Ishikawa (cell line): Measurements from ENCODE around the gene RAD51B.

ENCODE experiments used
- CEBPB ChIP-seq: IDR thresholded peaks from 2 replicates; pipeline ENCODE4 v1.6.1; 2012
- CREB1 ChIP-seq: IDR thresholded peaks from 2 replicates; pipeline ENCODE4 v1.6.1; 2012; ENCODE audit warnings: low read depth
- EGR1 ChIP-seq: IDR thresholded peaks from 2 replicates; pipeline ENCODE4 v1.6.1; 2012
- EP300 ChIP-seq: IDR thresholded peaks from 2 replicates; pipeline ENCODE4 v1.6.1; 2012; ENCODE audit warnings: borderline replicate concordance
- FOXM1 ChIP-seq: IDR thresholded peaks from 2 replicates; pipeline ENCODE4 v1.6.1; 2012; ENCODE audit warnings: low read depth, borderline replicate concordance
- NFIC ChIP-seq: IDR thresholded peaks from 2 replicates; pipeline ENCODE4 v1.6.1; 2012
- RAD21 ChIP-seq: IDR thresholded peaks from 2 replicates; pipeline ENCODE4 v1.6.1; 2012; ENCODE audit warnings: low read depth
- TAF1 ChIP-seq: IDR thresholded peaks from 2 replicates; pipeline ENCODE4 v1.6.1; 2012; ENCODE audit warnings: low read depth, mild to moderate bottlenecking
- TCF12 ChIP-seq: IDR thresholded peaks from 2 replicates; pipeline ENCODE4 v1.6.1; 2012; ENCODE audit warnings: low read depth
- TEAD4 ChIP-seq: IDR thresholded peaks from 2 replicates; pipeline ENCODE4 v1.6.1; 2012
- USF1 ChIP-seq: IDR thresholded peaks from 2 replicates; pipeline ENCODE4 v1.6.1; 2012
- YY1 ChIP-seq: IDR thresholded peaks from 2 replicates; pipeline ENCODE4 v1.6.1; 2012; ENCODE audit warnings: low read depth
- ZBTB7A ChIP-seq: IDR thresholded peaks from 2 replicates; pipeline ENCODE4 v1.6.1; 2012; ENCODE audit warnings: low read depth
- TF ChIP-seq, protein P1 (sequence below): IDR thresholded peaks from 2 replicates; pipeline ENCODE4 v1.6.1; 2012; ENCODE audit warnings: low read depth, mild to moderate bottlenecking
- TF ChIP-seq, protein P2 (sequence below): IDR thresholded peaks from 2 replicates; pipeline ENCODE4 v1.6.1; 2012

The RAD51B gene

GRCh38 chr14:68012871-68013270 is 193.3 kb downstream of the RAD51B start:
- TF ChIP-seq TCF12 (no peak), CEBPB (no peak), USF1 (no peak), TEAD4 (no peak), ZBTB7A (no peak), EGR1 (no peak), TAF1 (no peak), YY1 (no peak), FOXM1 (no peak)
- TF ChIP-seq, protein P1, sequence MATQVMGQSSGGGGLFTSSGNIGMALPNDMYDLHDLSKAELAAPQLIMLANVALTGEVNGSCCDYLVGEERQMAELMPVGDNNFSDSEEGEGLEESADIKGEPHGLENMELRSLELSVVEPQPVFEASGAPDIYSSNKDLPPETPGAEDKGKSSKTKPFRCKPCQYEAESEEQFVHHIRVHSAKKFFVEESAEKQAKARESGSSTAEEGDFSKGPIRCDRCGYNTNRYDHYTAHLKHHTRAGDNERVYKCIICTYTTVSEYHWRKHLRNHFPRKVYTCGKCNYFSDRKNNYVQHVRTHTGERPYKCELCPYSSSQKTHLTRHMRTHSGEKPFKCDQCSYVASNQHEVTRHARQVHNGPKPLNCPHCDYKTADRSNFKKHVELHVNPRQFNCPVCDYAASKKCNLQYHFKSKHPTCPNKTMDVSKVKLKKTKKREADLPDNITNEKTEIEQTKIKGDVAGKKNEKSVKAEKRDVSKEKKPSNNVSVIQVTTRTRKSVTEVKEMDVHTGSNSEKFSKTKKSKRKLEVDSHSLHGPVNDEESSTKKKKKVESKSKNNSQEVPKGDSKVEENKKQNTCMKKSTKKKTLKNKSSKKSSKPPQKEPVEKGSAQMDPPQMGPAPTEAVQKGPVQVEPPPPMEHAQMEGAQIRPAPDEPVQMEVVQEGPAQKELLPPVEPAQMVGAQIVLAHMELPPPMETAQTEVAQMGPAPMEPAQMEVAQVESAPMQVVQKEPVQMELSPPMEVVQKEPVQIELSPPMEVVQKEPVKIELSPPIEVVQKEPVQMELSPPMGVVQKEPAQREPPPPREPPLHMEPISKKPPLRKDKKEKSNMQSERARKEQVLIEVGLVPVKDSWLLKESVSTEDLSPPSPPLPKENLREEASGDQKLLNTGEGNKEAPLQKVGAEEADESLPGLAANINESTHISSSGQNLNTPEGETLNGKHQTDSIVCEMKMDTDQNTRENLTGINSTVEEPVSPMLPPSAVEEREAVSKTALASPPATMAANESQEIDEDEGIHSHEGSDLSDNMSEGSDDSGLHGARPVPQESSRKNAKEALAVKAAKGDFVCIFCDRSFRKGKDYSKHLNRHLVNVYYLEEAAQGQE: no peak

DNA sequence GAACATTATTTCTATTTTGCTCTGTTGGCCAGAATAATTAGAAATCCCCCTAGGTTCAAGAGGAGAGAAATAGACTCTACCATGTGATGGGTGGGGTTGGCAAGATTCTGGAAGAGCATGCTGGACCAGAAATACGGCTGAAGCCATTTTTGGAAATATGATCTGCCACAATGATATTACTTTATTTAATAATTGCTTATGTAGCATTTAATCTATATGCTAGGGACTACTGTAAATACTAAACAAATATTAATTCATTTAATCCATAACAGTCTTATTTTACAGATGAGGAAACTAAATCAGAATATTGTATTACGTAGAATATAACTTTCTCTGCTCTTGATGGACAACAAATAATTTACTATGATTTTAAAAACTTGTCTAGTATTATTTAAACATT is 193.7 kb downstream of the RAD51B start:
- TF ChIP-seq EGR1: no peak
- no peak for TF ChIP-seq EP300
- TF ChIP-seq ZBTB7A: no peak
- TF ChIP-seq FOXM1: no peak
- TF ChIP-seq YY1: no peak
- no peak for TF ChIP-seq TAF1
- TF ChIP-seq, protein P2, sequence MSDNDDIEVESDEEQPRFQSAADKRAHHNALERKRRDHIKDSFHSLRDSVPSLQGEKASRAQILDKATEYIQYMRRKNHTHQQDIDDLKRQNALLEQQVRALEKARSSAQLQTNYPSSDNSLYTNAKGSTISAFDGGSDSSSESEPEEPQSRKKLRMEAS: no peak
- no peak for TF ChIP-seq TEAD4
- no peak for TF ChIP-seq CREB1
- TF ChIP-seq CEBPB: no peak

GRCh38 chr14:68014771-68015170 is 195.2 kb downstream of the RAD51B start:
- TF ChIP-seq TAF1: no peak

DNA sequence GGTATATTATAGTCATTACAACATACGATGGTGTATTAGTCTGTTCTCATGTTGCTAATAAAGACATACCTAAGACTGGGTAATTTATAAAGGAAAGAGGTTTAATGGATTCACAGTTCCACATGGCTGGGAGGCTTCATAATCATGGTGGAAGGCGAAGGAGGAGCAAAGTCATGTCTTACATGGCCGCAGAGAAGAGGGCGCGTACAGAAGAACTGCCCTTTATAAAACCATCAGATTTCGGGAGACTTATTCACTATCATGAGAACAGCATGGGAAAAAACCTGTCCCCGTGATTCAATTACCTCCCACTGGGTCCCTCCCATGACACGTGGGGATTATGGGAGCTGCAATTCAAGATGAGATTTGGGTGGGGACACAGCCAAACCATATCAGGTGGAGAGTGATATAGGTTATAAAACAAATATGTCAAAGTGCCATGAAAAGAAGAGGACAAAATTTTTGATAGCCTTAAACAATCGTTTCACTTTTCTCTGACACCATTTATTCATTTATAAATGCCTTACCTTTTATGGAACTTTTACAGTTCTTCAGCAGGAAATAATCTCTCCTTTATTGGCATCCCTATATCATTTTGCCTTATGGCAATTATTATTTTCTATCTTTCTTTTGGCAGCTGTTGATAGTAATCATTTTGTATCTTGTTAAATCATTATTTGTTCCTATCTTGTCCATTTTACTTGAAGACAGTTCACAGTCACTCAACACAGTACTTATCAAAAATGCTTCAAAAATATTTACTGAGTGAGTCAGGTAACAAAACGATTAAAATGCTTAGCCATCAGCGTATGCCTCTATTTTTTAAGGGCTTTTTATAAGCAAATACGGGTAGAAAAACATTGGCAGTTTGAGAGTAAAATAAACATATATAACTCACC is 196.0 kb downstream of the RAD51B start:
- TF ChIP-seq USF1 (no peak), TEAD4 (no peak), RAD21 (no peak), YY1 (no peak), ZBTB7A (no peak), CREB1 (no peak)
- TF ChIP-seq, protein P2: no peak

GRCh38 chr14:68016255-68016914 is 196.8 kb downstream of the RAD51B start:
- TF ChIP-seq TEAD4: no peak
- TF ChIP-seq, protein P1: no peak
- TF ChIP-seq USF1: no peak
- TF ChIP-seq ZBTB7A: no peak
- TF ChIP-seq YY1: no peak
- no peak for TF ChIP-seq CEBPB
- no peak for TF ChIP-seq FOXM1
- TF ChIP-seq EP300: no peak

GRCh38 chr14:68018598-68018997 is 199.0 kb downstream of the RAD51B start:
- TF ChIP-seq ZBTB7A: no peak
- TF ChIP-seq TAF1: no peak
- no peak for TF ChIP-seq CEBPB
- no peak for TF ChIP-seq NFIC
- TF ChIP-seq TEAD4: no peak
- TF ChIP-seq YY1: no peak
